A549 (cell line): ENCODE data around the gene MYADM. TPM values are rescaled to one million over a fixed set of nuclear protein-coding genes. Genes with fewer than 3 reads are reported as not detected.

Experiments
- ATAC-seq, 2 experiments: fragments of 200-7000 bp in 1 of 2; fragments of >200 bp in 1 of 2; cut with Nextera tagmentation in 1 of 2; cut with Tn5 transposase in 1 of 2; 3 replicates each; pipeline versions ENCODE4 v1.8.0 to v1.9.1; 2018 to 2020; ENCODE audit warnings: mild to moderate bottlenecking in 1 of 2, moderate library complexity in 1 of 2
- CTCF ChIA-PET: fragments of 300-600 bp; sonication (Branson Sonifier 250); formaldehyde crosslinking; extraction: SDS; loops from one replicate; lab custom pipeline; 2021; ENCODE audit warnings: antibody characterized with exemption, inconsistent platforms; lab: Yijun Ruan, JAX
- POLR2A ChIA-PET: fragments of 350-600 bp; formaldehyde crosslinking; extraction: SDS; loops from one replicate; lab custom pipeline; 2021; ENCODE audit warnings: antibody characterized with exemption, inconsistent platforms; lab: Yijun Ruan, JAX
- DNase-seq, 2 experiments: peaks; one replicate each; pipeline versions ENCODE4 v3.0.0 to v3.0.0-alpha.2; 2011 to 2016; ENCODE audit warnings: low read depth in 1 of 2, low spot score in 1 of 2
- FAIRE-seq: peaks from 2 replicates; lab custom pipeline; 2011; peaks lifted over from hg19 to GRCh38; lab: Jason Lieb, UNC
- H3K27ac ChIP-seq, 2 experiments: fragments of >200 bp; sonication (Bioruptor Twin); formaldehyde crosslinking; 3 replicates each; pipeline ENCODE4 v1.5.1; 2016 to 2017
- H3K4me1 ChIP-seq: fragments of >200 bp; sonication (Bioruptor Twin); formaldehyde crosslinking; 3 replicates; pipeline ENCODE4 v1.6.1; 2016
- H3K4me2 ChIP-seq: fragments of >200 bp; sonication (Bioruptor Twin); formaldehyde crosslinking; 3 replicates; pipeline ENCODE4 v1.6.1; 2016
- H3K4me3 ChIP-seq: fragments of >200 bp; sonication (Bioruptor Twin); formaldehyde crosslinking; 3 replicates; pipeline ENCODE4 v1.5.1; 2016
- H3K9me3 ChIP-seq: fragments of >200 bp; sonication (Bioruptor Twin); formaldehyde crosslinking; 3 replicates; pipeline ENCODE4 v1.6.1; 2016
- CBX8 ChIP-seq: fragments of 200-600 bp; sonication (generic); IDR thresholded peaks from 2 replicates; pipeline ENCODE4 v1.6.1; 2016
- EHF ChIP-seq: fragments of 250-450 bp; sonication (Bioruptor Pico); IDR thresholded peaks from 2 replicates; pipeline ENCODE4 v1.5.0; 2020; ENCODE audit warnings: mild to moderate bottlenecking
- FOSB ChIP-seq: fragments of 250-450 bp; sonication (Bioruptor Pico); IDR thresholded peaks from 2 replicates; pipeline ENCODE4 v1.5.0; 2020; ENCODE audit warnings: mild to moderate bottlenecking, moderate library complexity
- HOXB13 ChIP-seq: fragments of 250-450 bp; sonication (Bioruptor Pico); IDR thresholded peaks from 2 replicates; pipeline ENCODE4 v1.5.0; 2020; ENCODE audit warnings: low read depth, mild to moderate bottlenecking, moderate library complexity
- KDM1A ChIP-seq: fragments of 200-600 bp; sonication (generic); IDR thresholded peaks from 2 replicates; pipeline ENCODE4 v1.6.1; 2016; ENCODE audit warnings: low read depth, mild to moderate bottlenecking
- MYC ChIP-seq: IDR thresholded peaks from 2 replicates; pipeline ENCODE4 v1.6.1; 2012; ENCODE audit warnings: mild to moderate bottlenecking, inconsistent platforms, low read length, improper control_type of control experiment, borderline replicate concordance
- NPAS2 ChIP-seq: fragments of 250-450 bp; sonication (Bioruptor Pico); IDR thresholded peaks from 2 replicates; pipeline ENCODE4 v1.8.0; 2022; ENCODE audit warnings: mild to moderate bottlenecking, moderate library complexity, borderline replicate concordance
- NR3C1 ChIP-seq: fragments of >200 bp; sonication (Bioruptor Twin); formaldehyde crosslinking; IDR thresholded peaks from 3 replicates; pipeline ENCODE4 v1.6.1; 2017
- POLR2A ChIP-seq: IDR thresholded peaks from 2 replicates; pipeline ENCODE4 v1.6.1; 2012; ENCODE audit warnings: mild to moderate bottlenecking, low read length
- POLR2AphosphoS2 ChIP-seq: conservative IDR thresholded peaks from 2 replicates; pipeline ENCODE4 v1.6.1; 2012; ENCODE audit warnings: low read length, improper control_type of control experiment, inconsistent platforms
- RAD21 ChIP-seq, 2 experiments: fragments of >200 bp in 1 of 2; sonication (Bioruptor Twin) in 1 of 2; formaldehyde crosslinking in 1 of 2; IDR thresholded peaks in 1 of 2; conservative IDR thresholded peaks in 1 of 2; 2 replicates in 1 of 2; 3 replicates in 1 of 2; pipeline ENCODE4 v1.6.1; 2012 to 2018; ENCODE audit warnings: inconsistent platforms in 1 of 2
- RFX5 ChIP-seq: fragments of 450-650 bp; IDR thresholded peaks from 2 replicates; pipeline ENCODE4 v1.7.1; 2014; ENCODE audit warnings: antibody characterized with exemption, mild to moderate bottlenecking, moderate library complexity
- TFCP2L1 ChIP-seq: fragments of 250-450 bp; sonication (Bioruptor Pico); IDR thresholded peaks from 2 replicates; pipeline ENCODE4 v1.5.0; 2021; ENCODE audit warnings: mild to moderate bottlenecking
- TP53 ChIP-seq: fragments of 250-450 bp; sonication (Bioruptor Pico); IDR thresholded peaks from 2 replicates; pipeline ENCODE4 v1.5.0; 2021; ENCODE audit warnings: mild to moderate bottlenecking, moderate library complexity
- ZFP36 ChIP-seq: fragments of 450-650 bp; IDR thresholded peaks from 2 replicates; pipeline ENCODE4 v1.6.1; 2014; ENCODE audit warnings: borderline replicate concordance; ENCODE audit not compliant: partially characterized antibody
- WGBS: methylation state at CpG from one replicate; pipeline ENCODE4 v1.1.6; 2017; ENCODE audit errors: missing lambda C conversion rate; 5-methylcytosine and 5-hydroxymethylcytosine counted together
- polyA plus RNA-seq, 4 experiments: library from polyadenylated mRNA; depleted of rRNA in 3 of 4; stranded (reverse); fragments of >200 nt; fragmentation: RNase III in 1 of 4; extraction: RNeasy Plus Mini Kit Qiagen cat#74134 plus additional on column Dnase treatment in 1 of 4; gene quantifications; 2 replicates in 3 of 4; 3 replicates in 1 of 4; pipeline ENCODE4 v1.2.3, GENCODE V29; 2011 to 2017
- TF ChIP-seq, protein P1 (sequence below): fragments of 450-650 bp; IDR thresholded peaks from 2 replicates; pipeline ENCODE4 v1.6.1; 2014; ENCODE audit warnings: antibody characterized with exemption
- TF ChIP-seq, protein P2 (sequence below): IDR thresholded peaks from 2 replicates; pipeline ENCODE4 v1.6.1; 2012

Gene MYADM
- polyA plus RNA-seq, 2 of the 4 experiments (the other 2 are of a cell fraction) = 37.7 to 90.7 TPM

DNA sequence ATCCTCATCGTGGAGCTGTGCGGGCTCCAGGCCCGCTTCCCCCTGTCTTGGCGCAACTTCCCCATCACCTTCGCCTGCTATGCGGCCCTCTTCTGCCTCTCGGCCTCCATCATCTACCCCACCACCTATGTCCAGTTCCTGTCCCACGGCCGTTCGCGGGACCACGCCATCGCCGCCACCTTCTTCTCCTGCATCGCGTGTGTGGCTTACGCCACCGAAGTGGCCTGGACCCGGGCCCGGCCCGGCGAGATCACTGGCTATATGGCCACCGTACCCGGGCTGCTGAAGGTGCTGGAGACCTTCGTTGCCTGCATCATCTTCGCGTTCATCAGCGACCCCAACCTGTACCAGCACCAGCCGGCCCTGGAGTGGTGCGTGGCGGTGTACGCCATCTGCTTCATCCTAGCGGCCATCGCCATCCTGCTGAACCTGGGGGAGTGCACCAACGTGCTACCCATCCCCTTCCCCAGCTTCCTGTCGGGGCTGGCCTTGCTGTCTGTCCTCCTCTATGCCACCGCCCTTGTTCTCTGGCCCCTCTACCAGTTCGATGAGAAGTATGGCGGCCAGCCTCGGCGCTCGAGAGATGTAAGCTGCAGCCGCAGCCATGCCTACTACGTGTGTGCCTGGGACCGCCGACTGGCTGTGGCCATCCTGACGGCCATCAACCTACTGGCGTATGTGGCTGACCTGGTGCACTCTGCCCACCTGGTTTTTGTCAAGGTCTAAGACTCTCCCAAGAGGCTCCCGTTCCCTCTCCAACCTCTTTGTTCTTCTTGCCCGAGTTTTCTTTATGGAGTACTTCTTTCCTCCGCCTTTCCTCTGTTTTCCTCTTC lies 6.3 kb downstream of the MYADM start:
- FAIRE-seq = no peak
- POLR2A ChIA-PET = interaction anchor here (0.6 to 0.8 kb wide), 2 partner anchors 15 to 152 kb away, joined by 3 to 4 read pairs; no protein-coding TSS in a partner anchor
- CTCF ChIA-PET = interaction anchor here (0.7 to 1.5 kb wide), 4 partner anchors 8 to 156 kb away, joined by 3 to 5 read pairs (median 4); partner anchors contain the start of gene PRKCG
- ATAC-seq = peak in 1 of 2 experiments; percentile 0; a peak in 3 of 6 replicates
- H3K4me2 ChIP-seq = no peak overlapping the region
- no peak overlapping the region for H3K4me3 ChIP-seq
- peaks cover 10% of the 10 kb centered on the region; the same call in 2 of the 3 replicates for H3K4me1 ChIP-seq
- TF ChIP-seq RAD21 (conservative IDR thresholded peaks at IDR 0.05 in 1 of 2, IDR thresholded peaks at IDR 0.05 in 1 of 2) (no peak), KDM1A (no peak), POLR2A (no peak), NPAS2 (CRISPR knock-in tag) (no peak), CBX8 (no peak), FOSB (CRISPR knock-in tag) (no peak), TP53 (CRISPR knock-in tag) (no peak), TFCP2L1 (CRISPR knock-in tag) (no peak), POLR2AphosphoS2 (0 out of 2 replicates have a peak, but pooled peaks have one; percentile 52), NR3C1 (no peak), MYC (no peak)
- TF ChIP-seq, protein P1, sequence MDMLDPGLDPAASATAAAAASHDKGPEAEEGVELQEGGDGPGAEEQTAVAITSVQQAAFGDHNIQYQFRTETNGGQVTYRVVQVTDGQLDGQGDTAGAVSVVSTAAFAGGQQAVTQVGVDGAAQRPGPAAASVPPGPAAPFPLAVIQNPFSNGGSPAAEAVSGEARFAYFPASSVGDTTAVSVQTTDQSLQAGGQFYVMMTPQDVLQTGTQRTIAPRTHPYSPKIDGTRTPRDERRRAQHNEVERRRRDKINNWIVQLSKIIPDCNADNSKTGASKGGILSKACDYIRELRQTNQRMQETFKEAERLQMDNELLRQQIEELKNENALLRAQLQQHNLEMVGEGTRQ = peak; percentile 32
- TF ChIP-seq, protein P2, sequence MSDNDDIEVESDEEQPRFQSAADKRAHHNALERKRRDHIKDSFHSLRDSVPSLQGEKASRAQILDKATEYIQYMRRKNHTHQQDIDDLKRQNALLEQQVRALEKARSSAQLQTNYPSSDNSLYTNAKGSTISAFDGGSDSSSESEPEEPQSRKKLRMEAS = no peak
- TF ChIP-seq, all 56 proteins: peak for 2
- WGBS = 95% methylated on average over 51 of the region's 51 CpGs
- no peak overlapping the region for H3K27ac ChIP-seq
- no peaks in the 10 kb centered on the region for H3K9me3 ChIP-seq
- DNase-seq = no peak

DNA sequence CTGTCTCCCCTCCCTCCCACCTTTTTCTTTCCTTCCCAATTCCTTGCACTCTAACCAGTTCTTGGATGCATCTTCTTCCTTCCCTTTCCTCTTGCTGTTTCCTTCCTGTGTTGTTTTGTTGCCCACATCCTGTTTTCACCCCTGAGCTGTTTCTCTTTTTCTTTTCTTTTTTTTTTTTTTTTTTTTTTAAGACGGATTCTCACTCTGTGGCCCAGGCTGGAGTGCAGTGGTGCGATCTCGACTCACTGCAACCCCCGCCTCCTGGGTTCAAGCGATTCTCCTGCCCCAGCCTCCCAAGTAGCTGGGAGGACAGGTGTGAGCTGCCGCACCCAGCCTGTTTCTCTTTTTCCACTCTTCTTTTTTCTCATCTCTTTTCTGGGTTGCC lies 6.9 kb downstream of the MYADM start:
- peaks cover 10% of the 10 kb centered on the region; the same call in 2 of the 3 replicates for H3K4me1 ChIP-seq
- ATAC-seq = no peak
- POLR2A ChIA-PET = interaction anchor here (0.8 kb wide), 1 partner anchor 14 kb away, joined by 3 read pairs; no protein-coding TSS in a partner anchor

DNA sequence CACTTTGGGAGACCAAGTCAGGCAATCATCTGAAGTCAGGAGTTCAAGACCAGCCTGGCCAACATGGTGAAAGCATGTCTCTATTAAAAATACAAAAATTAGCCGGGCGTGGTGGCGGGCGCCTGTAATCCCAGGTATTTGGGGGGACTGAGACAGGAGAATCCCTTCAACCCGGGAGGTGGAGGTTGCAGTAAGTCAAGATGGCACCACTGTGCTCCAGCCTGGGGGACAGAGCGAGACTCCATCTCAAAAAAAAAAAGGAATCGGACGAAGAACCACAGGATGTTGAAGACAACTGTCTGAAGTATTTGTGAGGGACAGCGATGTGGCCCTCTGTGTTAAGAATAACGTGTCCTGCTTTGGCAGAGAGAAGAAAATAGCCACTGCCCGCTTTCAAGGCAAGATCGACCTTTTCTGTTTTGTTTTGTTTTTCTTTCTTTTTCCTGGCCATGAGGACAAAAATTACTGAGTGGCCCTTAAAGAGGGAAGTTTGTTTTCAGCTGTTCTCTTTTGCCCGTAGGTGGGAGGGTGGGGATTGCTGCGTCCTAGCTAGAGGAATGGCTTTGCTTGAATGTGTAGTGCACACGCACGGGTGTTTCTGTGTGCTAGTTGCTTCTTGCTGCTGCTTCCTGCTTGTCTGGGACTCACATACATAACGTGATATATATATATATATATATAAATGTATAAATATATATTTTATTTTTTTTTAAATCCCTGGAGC lies 8.1 kb downstream of the MYADM start:
- ChIA-PET CTCF (interaction anchor here (1.0 to 2.2 kb wide), 6 partner anchors 9 to 261 kb away, joined by 3 to 7 read pairs (median 4); no protein-coding TSS in a partner anchor), POLR2A (interaction anchor here (1.1 to 2.3 kb wide), 2 partner anchors 8 to 105 kb away, joined by 6 to 12 read pairs; partner anchors contain the start of gene MYADM)
- 93% methylated on average over 17 of the region's 17 CpGs for WGBS
- no peak for DNase-seq
- FAIRE-seq = no peak
- Histone ChIP-seq H3K27ac (no peak overlapping the region), H3K4me1 (no peaks in the 10 kb centered on the region; the same call in 2 of the 3 replicates), H3K9me3 (no peaks in the 10 kb centered on the region), H3K4me2 (no peak overlapping the region), H3K4me3 (no peak overlapping the region)
- no peak for ATAC-seq
- TF ChIP-seq POLR2AphosphoS2 = peak; percentile 96
- TF ChIP-seq, protein P2 = no peak
- peak; percentile 74; the same call in 1 of the 2 replicates for TF ChIP-seq TP53 (CRISPR knock-in tag)
- no peak for TF ChIP-seq CBX8
- no peak for TF ChIP-seq HOXB13 (CRISPR knock-in tag)
- TF ChIP-seq FOSB (CRISPR knock-in tag) = no peak; the same call in 1 of the 2 replicates
- TF ChIP-seq EHF (CRISPR knock-in tag) = peak; percentile 21; the same call in 1 of the 2 replicates
- no peak for TF ChIP-seq ZFP36
- no peak for TF ChIP-seq MYC
- TF ChIP-seq RFX5 = no peak

More for the DNA sequence above, 6.9 kb downstream of the MYADM start:
- H3K9me3 ChIP-seq = no peaks in the 10 kb centered on the region
- H3K27ac ChIP-seq = no peak overlapping the region
- CTCF ChIA-PET = interaction anchor here (0.5 to 1.5 kb wide), 4 partner anchors 33 to 211 kb away, joined by 3 to 5 read pairs (median 4); no protein-coding TSS in a partner anchor
- TF ChIP-seq, protein P2 = no peak
- TF ChIP-seq NPAS2 (CRISPR knock-in tag) = no peak
- H3K4me3 ChIP-seq = no peak overlapping the region
- H3K4me2 ChIP-seq = no peak overlapping the region
- WGBS = 92% methylated on average over 6 of the region's 6 CpGs
- FAIRE-seq (no peak), DNase-seq (no peak)
